Left lobe of liver (tissue), 2 donors: ENCODE data around the gene GPR107. TPM values are rescaled to one million over a fixed set of nuclear protein-coding genes. Genes with fewer than 3 reads are reported as not detected.
A peak's percentile ranks its signal among the peaks of the same experiment; 100 is the strongest.

Experiments used
- ATAC-seq: fragments of 200-7000 bp; cut with Tn5 transposase; one replicate; pipeline ENCODE4 v1.9.1; 2020; ENCODE audit warnings: mild to moderate bottlenecking, moderate library complexity
- DNase-seq: peaks from one replicate; pipeline ENCODE4 v3.0.0-alpha.2; 2020; ENCODE audit warnings: low spot score
- total RNA-seq: library from RNA; stranded (reverse); gene quantifications from one replicate; pipeline ENCODE4 v1.2.1, GENCODE V29; 2021
- donor health status: DM: no; HTN: no; CAD: no; lungs with moderate emphysema.
- donor health status: DM: no; HTN: yes; CAD: no.

Gene GPR107
- total RNA-seq, 1 donor from 2014 or later: 14.1 TPM

DNA sequence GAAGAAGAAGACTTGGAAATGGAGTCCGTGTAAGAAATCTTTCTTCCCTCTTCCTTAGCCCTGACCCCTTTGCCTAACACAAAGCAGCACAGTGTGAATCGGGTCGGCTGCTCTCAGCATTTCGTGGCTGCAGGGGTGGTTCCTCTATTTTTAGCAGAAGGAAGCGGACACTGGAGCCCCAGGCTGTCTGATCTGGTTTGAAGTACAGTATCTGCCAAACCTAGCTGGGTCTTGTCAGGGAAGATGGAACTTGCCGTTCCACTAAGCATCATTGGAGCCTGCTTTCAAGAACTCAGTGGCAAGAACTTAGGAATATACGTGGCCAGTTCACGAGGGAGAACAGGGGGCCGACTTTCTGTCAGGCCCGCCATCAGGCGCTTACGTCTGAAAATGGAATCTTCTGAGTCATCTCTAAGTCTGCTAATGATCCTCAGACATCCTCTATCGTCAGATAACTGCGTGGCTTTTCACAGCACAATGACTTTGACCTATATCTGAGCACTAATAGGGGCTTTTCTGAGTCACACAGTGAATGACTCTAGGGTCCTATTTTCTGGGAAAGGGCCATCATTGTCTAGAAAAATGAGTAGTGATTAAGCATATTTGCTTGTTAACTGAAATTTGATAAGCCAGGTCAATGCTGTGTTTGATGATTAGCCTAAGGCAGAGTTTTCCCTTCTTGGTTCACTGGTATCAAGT, 75.2 kb downstream of the GPR107 start:
- DNase-seq (no peak), ATAC-seq (peak; percentile 64)

GRCh38 chr9:130129432-130130061, 75.8 kb downstream of the GPR107 start:
- ATAC-seq (no peak), DNase-seq (no peak)

DNA sequence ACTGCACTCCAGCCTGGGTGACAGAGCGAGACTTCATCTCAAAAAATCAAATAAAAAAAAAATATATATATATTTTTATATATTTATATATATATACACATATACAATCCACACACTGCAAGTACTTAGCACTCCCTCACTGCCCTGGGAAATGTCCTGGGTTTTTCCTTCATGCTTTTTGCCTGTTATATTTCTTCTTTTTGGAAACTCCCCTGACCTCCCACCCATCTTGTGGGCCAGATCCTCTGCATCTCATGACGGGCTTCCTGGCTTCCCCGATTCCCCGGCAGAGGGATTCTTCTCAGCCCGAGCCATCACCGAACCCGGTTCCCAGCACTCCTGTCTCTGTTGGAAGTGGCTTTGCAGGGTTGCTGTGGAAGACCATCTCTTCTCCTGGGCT, 79.0 kb downstream of the GPR107 start:
- no peak for ATAC-seq

GRCh38 chr9:130137081-130137640, 83.5 kb downstream of the GPR107 start:
- DNase-seq: no peak
- no peak for ATAC-seq

More for the DNA sequence above, 79.0 kb downstream of the GPR107 start:
- no peak for DNase-seq

DNA sequence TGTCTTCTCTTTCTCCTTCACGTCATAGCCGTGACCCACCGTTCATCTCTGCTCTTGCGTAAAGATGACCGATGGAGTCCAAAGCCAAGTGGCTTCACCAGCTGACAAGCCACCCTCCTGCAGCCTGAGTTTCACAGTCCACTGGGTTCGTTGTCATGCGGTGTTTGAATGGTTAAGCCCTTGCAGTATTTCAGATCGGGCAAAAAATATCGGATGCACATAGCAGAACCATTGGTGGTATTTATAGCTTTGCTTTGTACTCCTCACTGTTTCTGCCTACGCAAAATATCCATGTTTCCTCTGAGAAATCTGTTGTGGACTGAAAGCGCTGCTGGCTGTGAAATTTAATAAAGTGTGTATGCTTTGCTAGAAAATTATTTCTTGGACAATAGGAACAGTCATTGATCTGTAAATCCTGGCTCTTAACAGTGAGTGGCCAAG, 84.0 kb downstream of the GPR107 start:
- ATAC-seq: no peak
- DNase-seq: no peak

- no peak for DNase-seq
- ATAC-seq: no peak
Observed at GRCh38 chr9:130138171-130138653, 84.5 kb downstream of the GPR107 start.

DNA sequence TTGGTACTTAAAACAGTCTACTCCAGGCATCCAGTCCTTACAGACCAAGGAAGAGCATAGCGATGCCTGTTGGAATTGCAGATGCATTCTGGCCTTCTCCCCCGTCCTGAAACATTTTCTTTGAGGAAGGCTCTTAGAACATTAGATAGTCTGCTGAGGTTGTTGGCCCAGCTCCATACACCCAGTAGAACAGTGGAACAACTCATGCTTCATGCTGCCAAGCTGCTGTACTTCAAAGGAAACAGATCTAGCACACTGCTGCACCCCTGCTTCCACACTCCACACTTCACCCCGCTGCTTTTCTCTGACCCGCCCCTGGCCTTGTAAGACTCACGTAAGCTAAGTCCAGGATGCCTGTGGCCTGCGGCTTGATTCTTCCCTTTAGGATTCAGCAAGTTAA, 85.1 kb downstream of the GPR107 start:
- no peak for DNase-seq
- ATAC-seq: no peak

GRCh38 chr9:130139251-130139650, 85.5 kb downstream of the GPR107 start:
- ATAC-seq (no peak), DNase-seq (no peak)

DNA sequence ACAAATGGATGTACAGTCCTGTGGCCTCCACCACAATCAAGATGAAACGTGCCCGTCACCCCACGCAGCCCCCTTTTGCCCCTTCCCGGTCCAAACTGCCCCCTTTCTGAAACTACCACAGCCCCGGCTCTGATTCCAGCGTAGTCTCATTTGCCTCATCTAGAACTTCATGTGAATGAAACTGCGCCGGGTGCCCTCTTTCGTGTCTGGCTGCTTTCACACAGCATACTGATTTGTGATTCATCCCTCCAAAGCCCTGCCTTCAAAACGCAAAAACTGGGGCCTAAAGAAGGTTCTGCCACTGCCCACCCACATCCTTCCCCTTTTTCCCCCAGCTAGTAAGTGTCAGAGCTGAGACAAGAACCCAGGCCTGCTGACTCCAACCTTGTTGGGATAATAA, 87.0 kb downstream of the GPR107 start:
- no peak for DNase-seq
- ATAC-seq: no peak

GRCh38 chr9:130142056-130142455, 88.3 kb downstream of the GPR107 start:
- no peak for ATAC-seq
- no peak for DNase-seq

- ATAC-seq: no peak
- no peak for DNase-seq
Observed at GRCh38 chr9:130142641-130143040, 88.9 kb downstream of the GPR107 start.

DNA sequence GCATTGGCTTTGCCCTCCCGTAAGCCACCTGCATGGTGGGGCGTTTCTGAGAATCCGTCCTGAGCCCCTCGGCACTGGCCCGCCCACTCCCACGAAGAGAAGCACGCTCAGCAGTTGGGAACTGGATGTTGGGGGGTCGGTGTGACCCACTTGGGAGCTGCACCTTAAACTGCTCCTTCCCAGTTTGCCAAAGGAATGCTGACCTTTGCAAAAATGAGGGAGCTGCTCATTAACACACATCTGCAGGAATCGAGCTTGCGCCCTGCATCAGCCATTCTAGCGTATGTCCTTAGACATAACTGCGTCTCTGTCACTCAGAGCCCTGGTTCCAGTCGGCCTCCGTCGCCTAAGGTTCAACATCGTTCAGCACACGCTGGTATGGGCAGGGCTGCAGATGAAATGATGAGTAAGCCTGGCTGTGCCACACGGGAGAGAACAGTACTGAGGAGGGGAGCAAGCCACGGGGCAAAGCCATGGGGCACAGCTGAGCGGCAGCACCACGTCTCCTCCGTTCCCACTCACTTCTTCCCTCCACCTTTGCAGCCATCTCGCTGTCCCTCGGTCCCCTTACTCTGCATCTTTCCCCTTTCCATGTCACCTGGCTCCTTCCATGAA, 89.7 kb downstream of the GPR107 start:
- no peak for ATAC-seq
- no peak for DNase-seq

DNA sequence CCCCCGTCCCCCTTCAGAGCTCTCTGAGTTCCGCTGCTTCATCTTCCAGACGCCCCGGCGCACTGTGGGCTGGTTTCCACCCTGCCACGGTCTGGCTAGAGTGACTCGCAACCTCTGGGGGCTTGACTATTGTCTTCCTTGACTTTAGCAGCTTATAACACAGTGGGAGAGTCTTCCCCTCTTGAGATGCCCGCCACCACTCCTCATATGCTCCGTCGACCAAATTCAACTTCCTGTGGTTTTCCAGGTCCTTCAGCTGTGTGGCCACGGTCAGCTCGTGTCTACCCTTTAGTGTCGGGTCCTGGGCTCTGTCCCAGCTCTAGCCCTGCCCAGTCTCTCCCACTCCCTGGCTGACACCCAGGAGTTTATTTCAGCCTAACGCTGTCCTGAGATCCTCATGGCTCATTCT, 90.3 kb downstream of the GPR107 start:
- ATAC-seq: peak; percentile 44
- no peak for DNase-seq

- ATAC-seq (peak; percentile 95), DNase-seq (peak; percentile 78)
Observed at GRCh38 chr9:130144703-130145102, 91.0 kb downstream of the GPR107 start.

GRCh38 chr9:130145658-130146057, 92.0 kb downstream of the GPR107 start:
- DNase-seq: no peak
- ATAC-seq: no peak

GRCh38 chr9:130147198-130147597, 93.5 kb downstream of the GPR107 start:
- ATAC-seq (no peak), DNase-seq (no peak)

DNA sequence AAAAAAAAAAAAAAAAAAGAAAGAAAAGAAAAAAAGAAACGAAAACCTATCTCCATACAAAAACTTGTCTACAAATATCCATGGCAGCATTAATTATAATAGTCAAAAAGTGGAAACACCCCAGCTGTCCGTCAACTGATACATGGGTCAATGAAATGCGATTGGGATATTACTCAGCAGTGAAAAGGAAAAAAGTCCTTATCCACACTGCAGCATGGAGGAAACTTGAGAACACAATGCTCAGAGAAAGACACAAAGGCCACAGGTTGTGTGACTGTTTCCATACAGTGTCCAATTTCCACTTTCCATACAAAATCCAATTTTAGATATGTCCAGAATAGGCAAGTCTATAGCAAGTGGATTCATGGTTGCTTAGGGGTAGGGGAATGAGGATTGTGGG, 94.2 kb downstream of the GPR107 start:
- ATAC-seq (no peak), DNase-seq (no peak)

GRCh38 chr9:130149031-130149430, 95.3 kb downstream of the GPR107 start:
- ATAC-seq (no peak), DNase-seq (no peak)

- DNase-seq (no peak), ATAC-seq (no peak)
Observed at GRCh38 chr9:130149654-130150286, 96.1 kb downstream of the GPR107 start.

- DNase-seq (no peak), ATAC-seq (no peak)
Observed at GRCh38 chr9:130150779-130151382, 97.2 kb downstream of the GPR107 start.

DNA sequence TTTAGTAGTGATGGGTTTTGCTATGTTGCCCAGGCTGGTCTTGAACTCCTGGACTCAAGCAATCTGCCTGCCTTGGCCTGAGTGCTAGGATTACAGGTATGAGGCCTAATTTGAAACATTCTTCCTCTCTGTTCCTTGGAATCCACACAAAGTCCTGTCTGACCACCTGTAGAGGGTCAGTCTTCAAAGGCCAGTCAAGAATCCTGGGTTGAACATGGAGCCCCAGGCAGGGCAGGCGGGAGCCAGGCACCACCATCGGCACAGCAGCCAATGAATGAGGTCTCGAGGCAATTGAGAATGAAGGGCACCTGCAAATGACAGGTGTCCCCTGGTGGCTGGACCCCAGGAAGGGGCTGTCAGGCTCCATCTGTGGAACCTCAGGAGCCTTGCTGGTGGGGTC, 101.1 kb downstream of the GPR107 start:
- DNase-seq (no peak), ATAC-seq (no peak)
